CD14-positive monocyte (primary cell): ENCODE data around the gene CNOT6. TPM values are rescaled to one million over a fixed set of nuclear protein-coding genes. Genes with fewer than 3 reads are reported as not detected.

ENCODE experiments used
- DNase-seq, 3 donors: peaks; one replicate each; pipeline ENCODE4 v3.0.0-alpha.2; 2011 to 2022
- H2AFZ ChIP-seq: 2 replicates; pipeline ENCODE4 v1.6.0; 2012; ENCODE audit warnings: mild to moderate bottlenecking, low read depth, low read length, inconsistent platforms; ENCODE audit not compliant: insufficient read depth, poor library complexity, severe bottlenecking
- H3K27ac ChIP-seq, 2 donors: 1 replicate in 1 of 2; 2 replicates in 1 of 2; pipeline ENCODE4 v1.5.1; 2012 to 2013; ENCODE audit warnings: low read length in 2 of 2, control low read depth in 1 of 2, inconsistent platforms in 1 of 2, low read depth in 1 of 2, mild to moderate bottlenecking in 1 of 2
- H3K27me3 ChIP-seq, 2 donors: one replicate each; pipeline versions ENCODE4 v1.6.0 to v1.6.1; 2011 to 2013; ENCODE audit warnings: low read length in 2 of 2; ENCODE audit not compliant: control insufficient read depth in 2 of 2, insufficient read depth in 2 of 2
- H3K36me3 ChIP-seq, 2 donors: replicated peaks in 1 of 2; 1 replicate in 1 of 2; 2 replicates in 1 of 2; pipeline versions ENCODE4 v1.5.1 to v1.6.1; 2012 to 2013; ENCODE audit warnings: low read length in 2 of 2, control low read depth in 1 of 2, inconsistent platforms in 1 of 2, mild to moderate bottlenecking in 1 of 2; ENCODE audit not compliant: insufficient read depth in 2 of 2, control insufficient read depth in 1 of 2
- H3K4me1 ChIP-seq, 2 donors: 1 replicate in 1 of 2; 2 replicates in 1 of 2; pipeline versions ENCODE4 v1.5.1 to v1.6.1; 2012 to 2013; ENCODE audit warnings: low read length in 2 of 2, control low read depth in 1 of 2, inconsistent platforms in 1 of 2, mild to moderate bottlenecking in 1 of 2, moderate library complexity in 1 of 2; ENCODE audit not compliant: insufficient read depth in 2 of 2, control insufficient read depth in 1 of 2
- H3K4me2 ChIP-seq: replicated peaks from 2 replicates; pipeline ENCODE3; 2012; ENCODE audit warnings: low read length, moderate library complexity, mild to moderate bottlenecking; ENCODE audit not compliant: poor library complexity, severe bottlenecking; ENCODE audit errors: extremely low read depth
- H3K4me3 ChIP-seq, 3 experiments: fragments of 200-600 bp in 1 of 3; sonication (generic) in 1 of 3; replicated peaks in 1 of 3; 1 replicate in 2 of 3; 2 replicates in 1 of 3; pipeline ENCODE4 v1.5.1; 2011 to 2013; ENCODE audit warnings: low read length in 3 of 3, mild to moderate bottlenecking in 3 of 3, control low read depth in 2 of 3, low read depth in 2 of 3, inconsistent platforms in 1 of 3, moderate library complexity in 1 of 3
- H3K79me2 ChIP-seq: 2 replicates; pipeline ENCODE4 v1.6.0; 2012; ENCODE audit warnings: mild to moderate bottlenecking, control low read depth, inconsistent platforms, low read length, moderate library complexity; ENCODE audit not compliant: insufficient read depth
- H3K9ac ChIP-seq: 2 replicates; pipeline ENCODE4 v1.6.0; 2017; ENCODE audit warnings: low read length, mild to moderate bottlenecking; ENCODE audit not compliant: insufficient read depth, poor library complexity, severe bottlenecking
- H3K9me3 ChIP-seq, 2 donors: replicated peaks in 1 of 2; 1 replicate in 1 of 2; 2 replicates in 1 of 2; pipeline versions ENCODE4 v1.5.1 to v1.6.1; 2012 to 2013; ENCODE audit warnings: low read length in 2 of 2, control low read depth in 1 of 2; ENCODE audit not compliant: control insufficient read depth in 1 of 2, insufficient read depth in 1 of 2
- H4K20me1 ChIP-seq: 2 replicates; pipeline ENCODE4 v1.6.0; 2012; ENCODE audit warnings: mild to moderate bottlenecking, low read length, control low read depth, moderate library complexity; ENCODE audit not compliant: insufficient read depth
- H3K27ac Mint-ChIP-seq, 7 donors: one replicate each; pipeline ENCODE4 v1.8.0; 2020; ENCODE audit warnings: mild to moderate bottlenecking in 7 of 7, mixed read lengths in 7 of 7, moderate library complexity in 6 of 7, inconsistent platforms in 2 of 7
- H3K27me3 Mint-ChIP-seq, 3 donors: one replicate each; pipeline ENCODE4 v1.8.0; 2021 to 2022; ENCODE audit warnings: low read depth in 3 of 3, mild to moderate bottlenecking in 3 of 3, mixed read lengths in 3 of 3, moderate library complexity in 3 of 3, inconsistent platforms in 1 of 3
- H3K36me3 Mint-ChIP-seq, 2 donors: one replicate each; pipeline ENCODE4 v1.8.0; 2020; ENCODE audit warnings: mixed read lengths in 2 of 2, inconsistent platforms in 1 of 2, mild to moderate bottlenecking in 1 of 2
- H3K4me1 Mint-ChIP-seq: one replicate; pipeline ENCODE4 v1.8.0; 2020; ENCODE audit warnings: mild to moderate bottlenecking, mixed read lengths
- H3K4me3 Mint-ChIP-seq, 2 donors: one replicate each; pipeline ENCODE4 v1.8.0; 2020; ENCODE audit warnings: mild to moderate bottlenecking in 2 of 2, mixed read lengths in 2 of 2, moderate library complexity in 1 of 2
- H3K9me3 Mint-ChIP-seq, 7 donors: one replicate each; pipeline ENCODE4 v1.8.0; 2020 to 2022; ENCODE audit warnings: mixed read lengths in 7 of 7, mild to moderate bottlenecking in 6 of 7, moderate library complexity in 6 of 7, inconsistent platforms in 2 of 7
- CTCF ChIP-seq: fragments of 200-600 bp; IDR thresholded peaks from one replicate; pipeline ENCODE4 v1.8.0; 2022; ENCODE audit warnings: antibody characterized with exemption, mild to moderate bottlenecking
- WGBS: methylation state at CpG from one replicate; pipeline ENCODE4 v1.1.5; 2013; ENCODE audit warnings: missing lambda C conversion rate; ENCODE audit not compliant: insufficient coverage; 5-methylcytosine and 5-hydroxymethylcytosine counted together
- intact Hi-C, 2 donors: fragments of 100-400 bp; cut with micrococcal nuclease; formaldehyde crosslinking; loops; one replicate each; pipeline versions ENCODE4 v1.15.0 to v1.15.1; 2023
- polyA plus RNA-seq, 3 donors: library from polyadenylated mRNA; depleted of rRNA in 1 of 3; unstranded in 2 of 3; stranded (reverse) in 1 of 3; fragments of 300-500 nt in 2 of 3; fragments of >200 nt in 1 of 3; fragmentation: Illumina TruSeq in 2 of 3; gene quantifications; 1 replicate in 2 of 3; 2 replicates in 1 of 3; pipeline ENCODE4 v1.2.3, GENCODE V29; 2012 to 2021

CNOT6 gene
- polyA plus RNA-seq, 3 donors: 4.8 to 9.5 (median 7.7) TPM

GRCh38 chr5:180532268-180532667 is 38.1 kb downstream of the CNOT6 start:
- WGBS: no CpG with 5 or more reads among the region's 1 CpG

GRCh38 chr5:180533845-180534244 is 39.7 kb downstream of the CNOT6 start:
- no peak overlapping the region for H3K27ac ChIP-seq
- peaks cover 32 to 60% of the 10 kb centered on the region in 2 donors for H3K36me3 ChIP-seq
- Mint-ChIP-seq H3K27me3 (peaks cover 0 to 3% (median 0%) of the 10 kb centered on the region in 3 donors), H3K36me3 (peaks cover 56 to 75% of the 10 kb centered on the region in 2 donors), H3K27ac (peak overlapping the region in 4 of 7 donors; percentile 1 to 63 (median 34)), H3K9me3 (peaks cover 0 to 3% (median 0%) of the 10 kb centered on the region in 7 donors), H3K4me1 (no peaks in the 10 kb centered on the region), H3K4me3 (no peak overlapping the region)
- no CpG with 5 or more reads among the region's 1 CpG for WGBS
- H3K79me2 ChIP-seq: peaks cover 36% of the 10 kb centered on the region
- H3K4me2 ChIP-seq: no peak overlapping the region
- no peak overlapping the region for H2AFZ ChIP-seq
- H3K4me1 ChIP-seq: no peaks in the 10 kb centered on the region
- H4K20me1 ChIP-seq: peaks cover 17% of the 10 kb centered on the region
- TF ChIP-seq CTCF: no peak
- DNase-seq: no peak
- H3K9ac ChIP-seq: no peak overlapping the region
- H3K27me3 ChIP-seq: no peaks in the 10 kb centered on the region
- no peaks in the 10 kb centered on the region for H3K9me3 ChIP-seq
- H3K4me3 ChIP-seq: no peak overlapping the region
- intact Hi-C loops: no loop called here

More at GRCh38 chr5:180532268-180532667, 38.1 kb downstream of the CNOT6 start:
- Histone ChIP-seq H3K9ac (no peak overlapping the region), H2AFZ (no peak overlapping the region), H3K4me1 (no peaks in the 10 kb centered on the region), H3K9me3 (no peaks in the 10 kb centered on the region), H3K4me2 (no peak overlapping the region), H3K27me3 (no peaks in the 10 kb centered on the region), H4K20me1 (peaks cover 22% of the 10 kb centered on the region), H3K4me3 (no peak overlapping the region), H3K27ac (peak overlapping the region in 1 of 2 donors; percentile 31), H3K36me3 (peaks cover 32 to 66% of the 10 kb centered on the region in 2 donors), H3K79me2 (peaks cover 35% of the 10 kb centered on the region)
- intact Hi-C loops: no loop called here
- TF ChIP-seq CTCF: no peak
- Mint-ChIP-seq H3K4me3 (no peak overlapping the region), H3K4me1 (no peaks in the 10 kb centered on the region), H3K9me3 (peaks cover 0 to 3% (median 0%) of the 10 kb centered on the region in 7 donors), H3K27me3 (peaks cover 0 to 3% (median 0%) of the 10 kb centered on the region in 3 donors), H3K27ac (peak overlapping the region in 2 of 7 donors; percentile 37), H3K36me3 (peaks cover 51 to 69% of the 10 kb centered on the region in 2 donors)
- no peak for DNase-seq
